NCI-H345 treated with DMSO at 0.1 percent for 48 hours (cell line): ENCODE data around the gene MUC16.
"Not testable (repeated sequence)": the region's sequence is repeated elsewhere in the genome, so short reads cannot be mapped to it uniquely, and the experiment has no call there.

Experiments used
- DNase-seq: peaks from one replicate; lab custom pipeline; 2025; ENCODE audit not compliant: unreplicated experiment; lab: John Stamatoyannopoulos, UW

MUC16 gene

GRCh38 chr19:9009935-9010651 is at the start of gene MUC16:
MUC16 (minus strand) TSS chr19:9010409.
- no peak for DNase-seq

GRCh38 chr19:9058905-9059667 is 48.9 kb upstream of the MUC16 start:
- no peak for DNase-seq

GRCh38 chr19:9057505-9058258 is 47.5 kb upstream of the MUC16 start:
- no peak for DNase-seq

- not testable (repeated sequence) for DNase-seq
Observed at GRCh38 chr19:9056131-9056530, 45.9 kb upstream of the MUC16 start.

GRCh38 chr19:9054765-9055164 is 44.6 kb upstream of the MUC16 start:
- DNase-seq = no peak

- DNase-seq = no peak
Observed at GRCh38 chr19:9054207-9054606, 44.0 kb upstream of the MUC16 start.

GRCh38 chr19:9053674-9054073 is 43.5 kb upstream of the MUC16 start:
- not testable (repeated sequence) for DNase-seq

- DNase-seq = no peak
Observed at GRCh38 chr19:9052894-9053293, 42.7 kb upstream of the MUC16 start.

GRCh38 chr19:9046694-9047093 is 36.5 kb upstream of the MUC16 start:
- DNase-seq = no peak

- DNase-seq = no peak
Observed at GRCh38 chr19:9044449-9044848, 34.2 kb upstream of the MUC16 start.

GRCh38 chr19:9043524-9043923 is 33.3 kb upstream of the MUC16 start:
- no peak for DNase-seq

GRCh38 chr19:9041023-9041422 is 30.8 kb upstream of the MUC16 start:
- DNase-seq = no peak

- no peak for DNase-seq
Observed at GRCh38 chr19:9040131-9040530, 29.9 kb upstream of the MUC16 start.

- no peak for DNase-seq
Observed at GRCh38 chr19:9039728-9040127, 29.5 kb upstream of the MUC16 start.

- no peak for DNase-seq
Observed at GRCh38 chr19:9037400-9038062, 27.3 kb upstream of the MUC16 start.

- DNase-seq = no peak
Observed at GRCh38 chr19:9032136-9032631, 22.0 kb upstream of the MUC16 start.

GRCh38 chr19:9018163-9018875 is 8.1 kb upstream of the MUC16 start:
- DNase-seq = no peak

- no peak for DNase-seq
Observed at GRCh38 chr19:9014803-9015202, 4.6 kb upstream of the MUC16 start.

GRCh38 chr19:9013988-9014387 is 3.8 kb upstream of the MUC16 start:
- DNase-seq = no peak

- no peak for DNase-seq
Observed at GRCh38 chr19:9011875-9012274, 1.7 kb upstream of the MUC16 start.
